CD4-positive, alpha-beta T cell (primary cell): ENCODE measurements around the gene EPB41L3. TPM values are rescaled to one million over a fixed set of nuclear protein-coding genes. Genes with fewer than 3 reads are reported as not detected.

Experiments used
- ATAC-seq: fragments of 200-7000 bp; cut with Tn5 transposase; one replicate; pipeline ENCODE4 v1.10.0; 2022; ENCODE audit warnings: mild to moderate bottlenecking; ENCODE audit not compliant: poor library complexity
- CTCF ChIA-PET: fragments of 350-600 bp; sonication (Branson Sonifier 250); formaldehyde crosslinking; loops from one replicate; lab custom pipeline; 2021; ENCODE audit warnings: antibody characterized with exemption, inconsistent platforms; lab: Charles Lee
- POLR2A ChIA-PET: fragments of 350-600 bp; sonication (Branson Sonifier 250); formaldehyde crosslinking; loops from one replicate; lab custom pipeline; 2021; ENCODE audit warnings: antibody characterized with exemption, inconsistent platforms; lab: Charles Lee
- DNase-seq, 14 experiments: peaks; one replicate each; pipeline ENCODE4 v3.0.0-alpha.2; 2013 to 2020; ENCODE audit warnings: mixed read lengths in 2 of 14
- H3K27ac ChIP-seq, 2 donors: one replicate each; pipeline versions ENCODE4 v1.5.1 to v1.7.0; 2013; ENCODE audit warnings: low read length in 2 of 2, low read depth in 1 of 2, mild to moderate bottlenecking in 1 of 2
- H3K27me3 ChIP-seq, 2 experiments: 1 replicate in 1 of 2; 2 replicates in 1 of 2; pipeline versions ENCODE4 v1.6.1 to v1.7.0; 2013; ENCODE audit warnings: low read length in 2 of 2, control low read depth in 1 of 2, mild to moderate bottlenecking in 1 of 2, moderate library complexity in 1 of 2; ENCODE audit not compliant: insufficient read depth in 2 of 2, control insufficient read depth in 1 of 2
- H3K36me3 ChIP-seq: one replicate; pipeline ENCODE4 v1.6.1; 2013; ENCODE audit warnings: low read length, control low read depth; ENCODE audit not compliant: insufficient read depth
- H3K4me1 ChIP-seq: one replicate; pipeline ENCODE4 v1.6.1; 2013; ENCODE audit warnings: low read length, control low read depth; ENCODE audit not compliant: insufficient read depth
- H3K4me3 ChIP-seq: one replicate; pipeline ENCODE4 v1.5.1; 2013; ENCODE audit warnings: mild to moderate bottlenecking, low read length, moderate library complexity
- H3K9me3 ChIP-seq, 2 experiments: 1 replicate in 1 of 2; 2 replicates in 1 of 2; pipeline versions ENCODE4 v1.6.1 to v1.7.0; 2013; ENCODE audit warnings: low read length in 2 of 2, mild to moderate bottlenecking in 2 of 2, control low read depth in 1 of 2, moderate library complexity in 1 of 2; ENCODE audit not compliant: control insufficient read depth in 1 of 2, insufficient read depth in 1 of 2
- H3K27ac Mint-ChIP-seq: one replicate; pipeline ENCODE4 v1.8.0; 2020; ENCODE audit warnings: mixed read lengths
- H3K27me3 Mint-ChIP-seq: one replicate; pipeline ENCODE4 v1.8.0; 2021; ENCODE audit warnings: mixed read lengths
- H3K36me3 Mint-ChIP-seq: one replicate; pipeline ENCODE4 v1.8.0; 2021; ENCODE audit warnings: low read depth, mixed read lengths
- H3K4me1 Mint-ChIP-seq: one replicate; pipeline ENCODE4 v1.8.0; 2021; ENCODE audit warnings: low read depth, mixed read lengths
- H3K4me3 Mint-ChIP-seq: one replicate; pipeline ENCODE4 v1.8.0; 2020; ENCODE audit warnings: mild to moderate bottlenecking, mixed read lengths
- H3K9me3 Mint-ChIP-seq: one replicate; pipeline ENCODE4 v1.8.0; 2020; ENCODE audit warnings: mixed read lengths
- intact Hi-C, 2 experiments: fragments of 100-400 bp; cut with DNase I in 1 of 2; cut with micrococcal nuclease in 1 of 2; formaldehyde crosslinking; loops; one replicate each; pipeline versions ENCODE4 v1.15.1 to v1.9.0; 2023 to 2025; cut with DNase I, micrococcal nuclease
- total RNA-seq, 174 experiments: library from RNA in 2 of 174; stranded (reverse) in 2 of 174; gene quantifications; one replicate each; pipeline ENCODE4 v1.2.3 and lab custom pipeline; 2021 to 2026
- TF ChIP-seq, protein P1 (sequence below): fragments of 200-600 bp; IDR thresholded peaks from one replicate; pipeline ENCODE4 v1.8.0; 2022; ENCODE audit warnings: antibody characterized with exemption, mild to moderate bottlenecking

Gene EPB41L3
- total RNA-seq, 2 experiments from 2014 or later, result 10.9 to 11.2 TPM

DNA sequence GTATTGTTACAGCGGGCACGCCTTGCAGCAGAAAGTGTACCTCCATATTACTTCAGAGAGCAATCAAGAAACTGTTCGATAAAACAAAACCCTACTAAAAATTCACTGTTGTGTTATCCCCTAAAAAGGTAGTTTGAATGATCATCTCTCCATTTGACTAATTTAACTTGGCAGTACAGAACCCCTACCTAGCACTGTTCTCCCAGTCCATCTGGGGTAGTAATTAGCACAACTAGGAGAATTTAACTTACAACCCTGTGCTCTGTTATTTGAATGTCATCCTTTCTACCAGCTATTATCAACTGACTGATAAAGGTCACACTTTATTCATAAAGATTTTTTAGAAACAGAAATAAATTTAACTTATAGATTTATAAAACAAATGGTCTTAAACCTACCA lies 121.2 kb downstream of the EPB41L3 start:
- Mint-ChIP-seq H3K4me3 (no peak overlapping the region), H3K36me3 (peaks cover 3% of the 10 kb centered on the region), H3K27ac (no peak overlapping the region), H3K4me1 (peaks cover 6% of the 10 kb centered on the region), H3K27me3 (peaks cover 5% of the 10 kb centered on the region), H3K9me3 (no peaks in the 10 kb centered on the region)
- intact Hi-C loops, result loop anchor here (10.0 kb wide), 4 partner anchors 128 to 472 kb away; partner anchors contain the start of genes TMEM200C (in 1 of the 2) and ZBTB14 (in 1 of the 2)
- TF ChIP-seq, protein P1, sequence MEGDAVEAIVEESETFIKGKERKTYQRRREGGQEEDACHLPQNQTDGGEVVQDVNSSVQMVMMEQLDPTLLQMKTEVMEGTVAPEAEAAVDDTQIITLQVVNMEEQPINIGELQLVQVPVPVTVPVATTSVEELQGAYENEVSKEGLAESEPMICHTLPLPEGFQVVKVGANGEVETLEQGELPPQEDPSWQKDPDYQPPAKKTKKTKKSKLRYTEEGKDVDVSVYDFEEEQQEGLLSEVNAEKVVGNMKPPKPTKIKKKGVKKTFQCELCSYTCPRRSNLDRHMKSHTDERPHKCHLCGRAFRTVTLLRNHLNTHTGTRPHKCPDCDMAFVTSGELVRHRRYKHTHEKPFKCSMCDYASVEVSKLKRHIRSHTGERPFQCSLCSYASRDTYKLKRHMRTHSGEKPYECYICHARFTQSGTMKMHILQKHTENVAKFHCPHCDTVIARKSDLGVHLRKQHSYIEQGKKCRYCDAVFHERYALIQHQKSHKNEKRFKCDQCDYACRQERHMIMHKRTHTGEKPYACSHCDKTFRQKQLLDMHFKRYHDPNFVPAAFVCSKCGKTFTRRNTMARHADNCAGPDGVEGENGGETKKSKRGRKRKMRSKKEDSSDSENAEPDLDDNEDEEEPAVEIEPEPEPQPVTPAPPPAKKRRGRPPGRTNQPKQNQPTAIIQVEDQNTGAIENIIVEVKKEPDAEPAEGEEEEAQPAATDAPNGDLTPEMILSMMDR, result no peak
- POLR2A ChIA-PET, result no interaction called here
- Histone ChIP-seq H3K36me3 (no peaks in the 10 kb centered on the region), H3K27me3 (peaks cover 0 to 2% of the 10 kb centered on the region in 2 experiments), H3K27ac (no peak overlapping the region), H3K4me3 (no peak overlapping the region), H3K9me3 (no peaks in the 10 kb centered on the region), H3K4me1 (no peaks in the 10 kb centered on the region)
- ATAC-seq (no peak), DNase-seq (no peak)
- CTCF ChIA-PET, result no interaction called here

DNA sequence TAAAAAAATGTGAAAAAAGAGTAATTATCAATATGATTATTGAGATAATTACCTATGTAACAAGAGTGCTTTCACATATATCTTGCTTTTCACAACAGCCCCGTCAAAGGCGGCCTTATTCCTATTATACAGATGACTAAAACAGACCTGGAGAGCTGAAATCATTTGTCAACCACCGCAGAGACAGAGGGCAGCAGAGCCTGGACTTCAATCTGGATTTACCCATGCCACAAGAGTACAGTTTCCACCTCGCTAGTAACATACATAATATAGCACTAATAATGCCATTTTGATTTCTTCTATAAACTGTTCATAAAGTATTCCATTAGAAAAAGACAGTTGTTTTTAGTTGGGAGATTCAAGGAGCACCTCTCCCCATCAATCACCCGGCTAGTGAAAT lies 121.8 kb downstream of the EPB41L3 start:
- TF ChIP-seq, protein P1, result no peak
- no peak overlapping the region for H3K4me3 ChIP-seq
- no peak for DNase-seq
- no peak for ATAC-seq
- peaks cover 3% of the 10 kb centered on the region for H3K36me3 Mint-ChIP-seq
- CTCF ChIA-PET, result interaction anchor here (1.3 kb wide), 1 partner anchor 10 kb away, joined by 3 read pairs; no protein-coding TSS in a partner anchor
- H3K4me3 Mint-ChIP-seq, result no peak overlapping the region
- H3K36me3 ChIP-seq, result no peaks in the 10 kb centered on the region
- H3K9me3 ChIP-seq, result no peaks in the 10 kb centered on the region
- peaks cover 5% of the 10 kb centered on the region for H3K27me3 Mint-ChIP-seq
- no peak overlapping the region for H3K27ac ChIP-seq
- POLR2A ChIA-PET, result no interaction called here
- H3K4me1 ChIP-seq, result no peaks in the 10 kb centered on the region
- no peak overlapping the region for H3K27ac Mint-ChIP-seq
- H3K27me3 ChIP-seq, result peaks cover 0 to 2% of the 10 kb centered on the region in 2 experiments
- H3K9me3 Mint-ChIP-seq, result no peaks in the 10 kb centered on the region
- intact Hi-C loops, result loop anchor here (10.0 kb wide), 4 partner anchors 127 to 473 kb away; partner anchors contain the start of genes TMEM200C (in 1 of the 2) and ZBTB14 (in 1 of the 2)
- peaks cover 6% of the 10 kb centered on the region for H3K4me1 Mint-ChIP-seq

DNA sequence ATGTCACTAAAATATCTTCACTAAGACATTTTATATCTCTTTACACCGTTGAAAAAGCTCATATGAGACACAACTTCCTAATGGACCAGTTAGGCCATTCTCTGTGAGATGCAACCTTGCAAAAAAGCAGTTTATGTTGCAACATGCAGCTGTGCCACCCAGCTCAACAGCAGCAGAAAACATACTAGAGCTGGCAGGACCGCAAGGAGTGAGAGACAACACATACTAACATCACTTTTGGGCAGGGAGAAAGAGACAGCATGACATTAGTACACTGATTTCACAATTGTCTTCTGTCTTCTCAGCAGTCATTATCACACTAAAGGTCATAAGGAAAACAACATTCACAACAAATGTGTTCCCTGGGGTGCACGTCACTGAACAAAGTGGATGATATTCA lies 122.9 kb downstream of the EPB41L3 start:
- DNase-seq (no peak), ATAC-seq (no peak)
- H3K27me3 Mint-ChIP-seq, result peaks cover 8% of the 10 kb centered on the region
- H3K36me3 Mint-ChIP-seq, result peaks cover 3% of the 10 kb centered on the region
- H3K4me1 Mint-ChIP-seq, result peaks cover 6% of the 10 kb centered on the region
- POLR2A ChIA-PET, result no interaction called here
- Histone ChIP-seq H3K4me3 (no peak overlapping the region), H3K36me3 (no peaks in the 10 kb centered on the region), H3K27me3 (peaks cover 0 to 2% of the 10 kb centered on the region in 2 experiments), H3K4me1 (no peaks in the 10 kb centered on the region), H3K9me3 (no peaks in the 10 kb centered on the region), H3K27ac (no peak overlapping the region)
- no peak overlapping the region for H3K4me3 Mint-ChIP-seq
- CTCF ChIA-PET, result interaction anchor here (1.3 kb wide), 1 partner anchor 9 kb away, joined by 3 read pairs; no protein-coding TSS in a partner anchor
- TF ChIP-seq, protein P1, result no peak
- no peaks in the 10 kb centered on the region for H3K9me3 Mint-ChIP-seq
- intact Hi-C loops, result loop anchor here (10.0 kb wide), 4 partner anchors 126 to 474 kb away; partner anchors contain the start of genes TMEM200C (in 1 of the 2) and ZBTB14 (in 1 of the 2)
- H3K27ac Mint-ChIP-seq, result no peak overlapping the region
